ENCODE measurements around the gene FADS2.

DNA sequence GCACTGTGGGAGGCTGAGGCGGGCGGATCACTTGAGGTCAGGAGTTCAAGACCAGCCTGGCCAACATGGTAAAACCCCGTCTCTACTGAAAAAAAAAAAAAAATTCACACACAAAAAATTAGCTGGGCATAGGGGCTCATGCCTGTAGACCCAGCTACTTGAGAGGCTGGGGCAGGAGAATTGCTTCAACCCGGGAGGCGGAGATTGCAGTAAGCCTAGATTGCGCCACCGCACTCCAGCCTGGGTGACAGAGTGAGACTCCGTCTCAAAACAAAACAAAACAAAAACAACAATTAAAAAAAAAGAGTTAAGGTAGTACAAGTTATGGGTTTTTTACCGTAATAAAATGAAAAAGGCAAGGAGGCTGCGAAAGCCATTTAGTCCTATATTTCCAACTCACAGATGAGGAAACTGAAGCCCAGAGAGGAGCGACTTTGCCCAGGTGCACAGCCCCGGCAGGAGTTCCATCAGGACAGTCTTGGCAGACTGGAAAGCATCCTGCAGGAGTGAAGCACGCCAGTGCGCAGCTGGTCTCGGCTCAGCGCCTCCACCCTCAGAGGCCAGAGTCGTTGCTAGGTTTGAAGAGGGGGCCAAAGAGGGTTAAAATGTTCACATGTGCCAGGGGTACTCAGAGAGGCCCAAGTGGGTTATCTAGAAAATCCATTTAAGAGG, 67.1 kb downstream of the FADS2 start:
- no peak for TF ChIP-seq SP1 (IDR thresholded peaks at IDR 0.05)
- no peak for TF ChIP-seq ELF4 (IDR thresholded peaks at IDR 0.05)
- no peak for TF ChIP-seq FOXM1 (IDR thresholded peaks at IDR 0.05; ENCODE audit: borderline replicate concordance)
- no peak for TF ChIP-seq TARDBP (IDR thresholded peaks at IDR 0.05)
- no peak for TF ChIP-seq ZNF384 (IDR thresholded peaks at IDR 0.05)
- TF ChIP-seq FOXA1 (IDR thresholded peaks at IDR 0.05), result no peak
- TF ChIP-seq SUZ12 (IDR thresholded peaks at IDR 0.05), result no peak
- TF ChIP-seq ARNT (IDR thresholded peaks at IDR 0.05), result no peak
- TF ChIP-seq HDGF (IDR thresholded peaks at IDR 0.05; ENCODE audit: borderline replicate concordance), result no peak
- TF ChIP-seq, protein P1, sequence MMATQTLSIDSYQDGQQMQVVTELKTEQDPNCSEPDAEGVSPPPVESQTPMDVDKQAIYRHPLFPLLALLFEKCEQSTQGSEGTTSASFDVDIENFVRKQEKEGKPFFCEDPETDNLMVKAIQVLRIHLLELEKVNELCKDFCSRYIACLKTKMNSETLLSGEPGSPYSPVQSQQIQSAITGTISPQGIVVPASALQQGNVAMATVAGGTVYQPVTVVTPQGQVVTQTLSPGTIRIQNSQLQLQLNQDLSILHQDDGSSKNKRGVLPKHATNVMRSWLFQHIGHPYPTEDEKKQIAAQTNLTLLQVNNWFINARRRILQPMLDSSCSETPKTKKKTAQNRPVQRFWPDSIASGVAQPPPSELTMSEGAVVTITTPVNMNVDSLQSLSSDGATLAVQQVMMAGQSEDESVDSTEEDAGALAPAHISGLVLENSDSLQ (IDR thresholded peaks at IDR 0.05), result no peak

Data from HEK293T (cell line).